CD14-positive monocyte (primary cell): Measurements from ENCODE around the gene ROBO2. TPM values are rescaled to one million over a fixed set of nuclear protein-coding genes. Genes with fewer than 3 reads are reported as not detected.

Experiments
- DNase-seq, 3 donors: peaks; one replicate each; pipeline ENCODE4 v3.0.0-alpha.2; 2011 to 2022
- H2AFZ ChIP-seq: 2 replicates; pipeline ENCODE4 v1.6.0; 2012; ENCODE audit warnings: mild to moderate bottlenecking, low read depth, low read length, inconsistent platforms; ENCODE audit not compliant: insufficient read depth, poor library complexity, severe bottlenecking
- H3K27ac ChIP-seq, 2 donors: 1 replicate in 1 of 2; 2 replicates in 1 of 2; pipeline ENCODE4 v1.5.1; 2012 to 2013; ENCODE audit warnings: low read length in 2 of 2, control low read depth in 1 of 2, inconsistent platforms in 1 of 2, low read depth in 1 of 2, mild to moderate bottlenecking in 1 of 2
- H3K27me3 ChIP-seq, 2 donors: one replicate each; pipeline versions ENCODE4 v1.6.0 to v1.6.1; 2011 to 2013; ENCODE audit warnings: low read length in 2 of 2; ENCODE audit not compliant: control insufficient read depth in 2 of 2, insufficient read depth in 2 of 2
- H3K36me3 ChIP-seq, 2 donors: replicated peaks in 1 of 2; 1 replicate in 1 of 2; 2 replicates in 1 of 2; pipeline versions ENCODE4 v1.5.1 to v1.6.1; 2012 to 2013; ENCODE audit warnings: low read length in 2 of 2, control low read depth in 1 of 2, inconsistent platforms in 1 of 2, mild to moderate bottlenecking in 1 of 2; ENCODE audit not compliant: insufficient read depth in 2 of 2, control insufficient read depth in 1 of 2
- H3K4me1 ChIP-seq, 2 donors: 1 replicate in 1 of 2; 2 replicates in 1 of 2; pipeline versions ENCODE4 v1.5.1 to v1.6.1; 2012 to 2013; ENCODE audit warnings: low read length in 2 of 2, control low read depth in 1 of 2, inconsistent platforms in 1 of 2, mild to moderate bottlenecking in 1 of 2, moderate library complexity in 1 of 2; ENCODE audit not compliant: insufficient read depth in 2 of 2, control insufficient read depth in 1 of 2
- H3K4me2 ChIP-seq: replicated peaks from 2 replicates; pipeline ENCODE3; 2012; ENCODE audit warnings: low read length, moderate library complexity, mild to moderate bottlenecking; ENCODE audit not compliant: poor library complexity, severe bottlenecking; ENCODE audit errors: extremely low read depth
- H3K4me3 ChIP-seq, 3 experiments: fragments of 200-600 bp in 1 of 3; sonication (generic) in 1 of 3; replicated peaks in 1 of 3; 1 replicate in 2 of 3; 2 replicates in 1 of 3; pipeline ENCODE4 v1.5.1; 2011 to 2013; ENCODE audit warnings: low read length in 3 of 3, mild to moderate bottlenecking in 3 of 3, control low read depth in 2 of 3, low read depth in 2 of 3, inconsistent platforms in 1 of 3, moderate library complexity in 1 of 3
- H3K79me2 ChIP-seq: 2 replicates; pipeline ENCODE4 v1.6.0; 2012; ENCODE audit warnings: mild to moderate bottlenecking, control low read depth, inconsistent platforms, low read length, moderate library complexity; ENCODE audit not compliant: insufficient read depth
- H3K9ac ChIP-seq: 2 replicates; pipeline ENCODE4 v1.6.0; 2017; ENCODE audit warnings: low read length, mild to moderate bottlenecking; ENCODE audit not compliant: insufficient read depth, poor library complexity, severe bottlenecking
- H3K9me3 ChIP-seq, 2 donors: replicated peaks in 1 of 2; 1 replicate in 1 of 2; 2 replicates in 1 of 2; pipeline versions ENCODE4 v1.5.1 to v1.6.1; 2012 to 2013; ENCODE audit warnings: low read length in 2 of 2, control low read depth in 1 of 2; ENCODE audit not compliant: control insufficient read depth in 1 of 2, insufficient read depth in 1 of 2
- H4K20me1 ChIP-seq: 2 replicates; pipeline ENCODE4 v1.6.0; 2012; ENCODE audit warnings: mild to moderate bottlenecking, low read length, control low read depth, moderate library complexity; ENCODE audit not compliant: insufficient read depth
- H3K27ac Mint-ChIP-seq, 7 donors: one replicate each; pipeline ENCODE4 v1.8.0; 2020; ENCODE audit warnings: mild to moderate bottlenecking in 7 of 7, mixed read lengths in 7 of 7, moderate library complexity in 6 of 7, inconsistent platforms in 2 of 7
- H3K27me3 Mint-ChIP-seq, 3 donors: one replicate each; pipeline ENCODE4 v1.8.0; 2021 to 2022; ENCODE audit warnings: low read depth in 3 of 3, mild to moderate bottlenecking in 3 of 3, mixed read lengths in 3 of 3, moderate library complexity in 3 of 3, inconsistent platforms in 1 of 3
- H3K36me3 Mint-ChIP-seq, 2 donors: one replicate each; pipeline ENCODE4 v1.8.0; 2020; ENCODE audit warnings: mixed read lengths in 2 of 2, inconsistent platforms in 1 of 2, mild to moderate bottlenecking in 1 of 2
- H3K4me1 Mint-ChIP-seq: one replicate; pipeline ENCODE4 v1.8.0; 2020; ENCODE audit warnings: mild to moderate bottlenecking, mixed read lengths
- H3K4me3 Mint-ChIP-seq, 2 donors: one replicate each; pipeline ENCODE4 v1.8.0; 2020; ENCODE audit warnings: mild to moderate bottlenecking in 2 of 2, mixed read lengths in 2 of 2, moderate library complexity in 1 of 2
- H3K9me3 Mint-ChIP-seq, 7 donors: one replicate each; pipeline ENCODE4 v1.8.0; 2020 to 2022; ENCODE audit warnings: mixed read lengths in 7 of 7, mild to moderate bottlenecking in 6 of 7, moderate library complexity in 6 of 7, inconsistent platforms in 2 of 7
- CTCF ChIP-seq: fragments of 200-600 bp; IDR thresholded peaks from one replicate; pipeline ENCODE4 v1.8.0; 2022; ENCODE audit warnings: antibody characterized with exemption, mild to moderate bottlenecking
- WGBS: methylation state at CpG from one replicate; pipeline ENCODE4 v1.1.5; 2013; ENCODE audit warnings: missing lambda C conversion rate; ENCODE audit not compliant: insufficient coverage; 5-methylcytosine and 5-hydroxymethylcytosine counted together
- intact Hi-C, 2 donors: fragments of 100-400 bp; cut with micrococcal nuclease; formaldehyde crosslinking; loops; one replicate each; pipeline versions ENCODE4 v1.15.0 to v1.15.1; 2023
- polyA plus RNA-seq, 3 donors: library from polyadenylated mRNA; depleted of rRNA in 1 of 3; unstranded in 2 of 3; stranded (reverse) in 1 of 3; fragments of 300-500 nt in 2 of 3; fragments of >200 nt in 1 of 3; fragmentation: Illumina TruSeq in 2 of 3; gene quantifications; 1 replicate in 2 of 3; 2 replicates in 1 of 3; pipeline ENCODE4 v1.2.3, GENCODE V29; 2012 to 2021
- small RNA-seq: library from RNA; depleted of rRNA; stranded (forward); fragments of <200 nt; gene quantifications from one replicate; pipeline ENCODE3, GENCODE V24; 2012; ENCODE audit warnings: low read depth; ENCODE audit not compliant: insufficient read length

Gene ROBO2
- polyA plus RNA-seq, 3 donors = not detected

DNA sequence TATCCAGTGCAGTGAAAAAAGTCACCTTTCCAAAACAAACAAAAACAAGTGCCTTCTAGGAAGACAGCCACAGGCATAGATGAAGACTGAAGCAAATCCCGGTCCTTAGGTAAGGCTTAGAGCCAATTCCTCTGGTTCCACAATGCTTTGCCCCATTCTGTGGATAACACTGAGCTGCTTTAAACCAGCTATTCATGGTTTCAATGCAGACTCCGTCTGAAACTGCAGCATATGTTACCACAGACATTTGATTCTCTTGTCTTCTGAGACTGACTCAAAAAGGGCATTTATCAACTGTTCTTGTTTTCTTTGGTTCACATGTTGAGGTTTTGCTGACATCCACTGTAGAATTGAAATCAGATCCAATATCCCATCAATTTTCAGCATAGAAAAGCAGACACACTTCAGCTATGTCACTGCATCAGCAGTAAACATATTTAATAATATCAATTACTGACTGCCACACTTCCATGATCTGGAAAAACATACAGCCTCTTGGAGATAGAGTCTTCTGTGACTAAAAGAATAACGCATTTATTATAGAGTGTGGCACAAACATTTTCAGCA, 659.3 kb downstream of the ROBO2 start:
- Histone ChIP-seq H3K9me3 (peaks cover 0 to 7% of the 10 kb centered on the region in 2 donors), H3K4me2 (no peak overlapping the region), H3K9ac (no peak overlapping the region), H4K20me1 (no peaks in the 10 kb centered on the region), H3K36me3 (no peaks in the 10 kb centered on the region), H3K27ac (no peak overlapping the region), H2AFZ (no peak overlapping the region), H3K4me3 (no peak overlapping the region), H3K4me1 (no peaks in the 10 kb centered on the region), H3K79me2 (no peaks in the 10 kb centered on the region), H3K27me3 (no peaks in the 10 kb centered on the region)
- Mint-ChIP-seq H3K27ac (no peak overlapping the region), H3K9me3 (peaks cover 0 to 9% (median 3%) of the 10 kb centered on the region in 7 donors), H3K4me3 (no peak overlapping the region), H3K27me3 (no peaks in the 10 kb centered on the region), H3K4me1 (no peaks in the 10 kb centered on the region), H3K36me3 (no peaks in the 10 kb centered on the region)
- intact Hi-C loops = no loop called here
- no peak for TF ChIP-seq CTCF
- no peak for DNase-seq
- 100% methylated on average over 2 of the region's 3 CpGs for WGBS

Small RNA genes within 50 kb of the gene (small RNA-seq; reads per million reads assigned to genes)
- gene RNU6-386P = not detected
